Loucy (cell line): ENCODE data around the gene ARSG.

Experiments
- H2AFZ ChIP-seq: fragments of 200-600 bp; sonication (generic); 2 replicates; pipeline ENCODE4 v1.6.0; 2016; ENCODE audit warnings: antibody characterized with exemption, mild to moderate bottlenecking, low read length, moderate library complexity
- H3F3A ChIP-seq: fragments of 200-600 bp; 2 replicates; pipeline ENCODE4 v1.6.0; 2016; ENCODE audit warnings: antibody characterized with exemption, low read depth, mild to moderate bottlenecking
- H3K27me3 ChIP-seq: fragments of 200-600 bp; sonication (generic); 2 replicates; pipeline ENCODE4 v1.6.1; 2014; ENCODE audit warnings: low read length, mild to moderate bottlenecking; ENCODE audit not compliant: insufficient read depth, poor library complexity, severe bottlenecking
- H3K36me3 ChIP-seq: fragments of 200-600 bp; sonication (generic); 2 replicates; pipeline ENCODE4 v1.6.1; 2016; ENCODE audit warnings: low read length; ENCODE audit not compliant: insufficient read depth
- H3K4me1 ChIP-seq: fragments of 200-600 bp; sonication (generic); 2 replicates; pipeline ENCODE4 v1.5.1; 2014; ENCODE audit warnings: low read length, mild to moderate bottlenecking; ENCODE audit not compliant: insufficient read depth, poor library complexity, severe bottlenecking
- H3K4me2 ChIP-seq: fragments of 200-600 bp; sonication (generic); 2 replicates; pipeline ENCODE4 v1.6.0; 2014; ENCODE audit warnings: antibody characterized with exemption, low read length, low read depth, mild to moderate bottlenecking; ENCODE audit not compliant: poor library complexity, severe bottlenecking
- H3K4me3 ChIP-seq: fragments of 200-600 bp; sonication (generic); 2 replicates; pipeline ENCODE4 v1.5.1; 2014; ENCODE audit warnings: low read length, mild to moderate bottlenecking, mixed read lengths; ENCODE audit not compliant: poor library complexity, severe bottlenecking
- H3K79me2 ChIP-seq: fragments of 200-600 bp; sonication (generic); 2 replicates; pipeline ENCODE4 v1.6.1; 2014; ENCODE audit warnings: low read length; ENCODE audit not compliant: insufficient read depth
- H3K9ac ChIP-seq: fragments of 200-600 bp; sonication (generic); 2 replicates; pipeline ENCODE4 v1.6.0; 2014; ENCODE audit warnings: mild to moderate bottlenecking, low read depth, low read length, moderate library complexity; ENCODE audit not compliant: poor library complexity, severe bottlenecking
- H3K9me2 ChIP-seq: fragments of 200-600 bp; sonication (generic); replicated peaks from 2 replicates; pipeline ENCODE4 v1.6.1; 2016; ENCODE audit warnings: low read depth, low read length, mixed read lengths
- H3K9me3 ChIP-seq: fragments of 200-600 bp; sonication (generic); 2 replicates; pipeline ENCODE4 v1.6.1; 2014; ENCODE audit warnings: mild to moderate bottlenecking, antibody characterized with exemption, low read length, low read depth; ENCODE audit not compliant: insufficient read depth
- H4K20me1 ChIP-seq: fragments of 200-600 bp; sonication (generic); 2 replicates; pipeline ENCODE4 v1.6.0; 2014; ENCODE audit warnings: antibody characterized with exemption, low read length, mild to moderate bottlenecking; ENCODE audit not compliant: insufficient read depth, poor library complexity, severe bottlenecking
- CTCF ChIP-seq: fragments of 200-600 bp; sonication (generic); conservative IDR thresholded peaks from 2 replicates; pipeline ENCODE4 v1.5.1; 2014; ENCODE audit warnings: mild to moderate bottlenecking, antibody characterized with exemption, low read length
- EZH2phosphoT487 ChIP-seq: fragments of 200-600 bp; IDR thresholded peaks from 2 replicates; pipeline ENCODE4 v1.6.1; 2018; ENCODE audit warnings: antibody characterized with exemption, mild to moderate bottlenecking, moderate library complexity, borderline replicate concordance

The ARSG gene

GRCh38 chr17:68290955-68291835 lies at the start of gene ARSG, which contains the start of gene SLC16A6:
ARSG (plus strand) TSS chr17:68291495; CDS start chr17:68307494, 15,999 bp downstream.
SLC16A6 (minus strand) TSS chr17:68291127; CDS start chr17:68278320, 12,807 bp downstream.
- Histone ChIP-seq H3K36me3 (no peaks in the 10 kb centered on the region), H3K79me2 (0 out of 2 replicates have a peak, but pooled peaks cover 3% of the 10 kb centered on the region), H3K9ac (peak within 1 kb of the TSS; percentile 96), H2AFZ (peak within 1 kb of the TSS; percentile 77), H3K9me2 (no peaks in the 10 kb centered on the region), H3F3A (peaks cover 5% of the 10 kb centered on the region; the same call in 1 of the 2 replicates), H4K20me1 (no peaks in the 10 kb centered on the region), H3K4me1 (peaks cover 27% of the 10 kb centered on the region), H3K4me2 (peak within 1 kb of the TSS; percentile 76), H3K27me3 (no peaks in the 10 kb centered on the region), H3K9me3 (no peaks in the 10 kb centered on the region), H3K4me3 (peak within 1 kb of the TSS; percentile 75)
- TF ChIP-seq EZH2phosphoT487 (no peak), CTCF (no peak)

- no peaks in the 10 kb centered on the region for H3K36me3 ChIP-seq
- H3K9me2 ChIP-seq, result no peaks in the 10 kb centered on the region
- H3K4me1 ChIP-seq, result peaks cover 22% of the 10 kb centered on the region
- no peak overlapping the region for H2AFZ ChIP-seq
- H3F3A ChIP-seq, result no peaks in the 10 kb centered on the region
- TF ChIP-seq EZH2phosphoT487 (no peak), CTCF (no peak)
- H3K4me3 ChIP-seq, result peak overlapping the region; percentile 89
- H3K79me2 ChIP-seq, result peaks cover 35% of the 10 kb centered on the region
- no peaks in the 10 kb centered on the region for H3K9me3 ChIP-seq
- H3K27me3 ChIP-seq, result no peaks in the 10 kb centered on the region
- H3K4me2 ChIP-seq, result peak overlapping the region; percentile 78
- H4K20me1 ChIP-seq, result no peaks in the 10 kb centered on the region
- H3K9ac ChIP-seq, result peak overlapping the region; percentile 97
Measured at GRCh38 chr17:68246271-68247028, 44.8 kb upstream of the ARSG start.

GRCh38 chr17:68247445-68248198 lies 43.7 kb upstream of the ARSG start, which contains the start of gene AMZ2:
AMZ2 (plus strand) TSS chr17:68248043; CDS start chr17:68250188, 2,145 bp downstream.
- Histone ChIP-seq H3K4me2 (peak within 1 kb of the TSS; percentile 86), H2AFZ (peak within 1 kb of the TSS; percentile 78), H3K9me2 (no peaks in the 10 kb centered on the region), H3K27me3 (no peaks in the 10 kb centered on the region), H3K4me1 (peaks cover 25% of the 10 kb centered on the region), H3K36me3 (no peaks in the 10 kb centered on the region), H3K79me2 (peaks cover 35% of the 10 kb centered on the region), H3K4me3 (peak within 1 kb of the TSS; percentile 89), H4K20me1 (no peaks in the 10 kb centered on the region), H3K9ac (peak within 1 kb of the TSS; percentile 97), H3K9me3 (no peaks in the 10 kb centered on the region), H3F3A (no peaks in the 10 kb centered on the region)
- TF ChIP-seq CTCF, result no peak
- no peak for TF ChIP-seq EZH2phosphoT487
